Endothelial cell of umbilical vein (primary cell): ENCODE results near the gene EFCAB5.

Experiments used
- EZH2 ChIP-seq: IDR thresholded peaks from 2 replicates; pipeline ENCODE4 v1.6.1; 2012; ENCODE audit warnings: borderline replicate concordance, low read depth, mild to moderate bottlenecking, moderate library complexity, low read length, inconsistent platforms; ENCODE audit not compliant: severe bottlenecking
- FOS ChIP-seq: IDR thresholded peaks from 2 replicates; pipeline ENCODE4 v1.6.1; 2011; ENCODE audit warnings: mild to moderate bottlenecking, low read length, moderate library complexity, borderline replicate concordance; ENCODE audit not compliant: insufficient read depth
- GATA2 ChIP-seq: IDR thresholded peaks from 2 replicates; pipeline ENCODE4 v1.7.0; 2011; ENCODE audit warnings: low read depth, mild to moderate bottlenecking, moderate library complexity, mixed read lengths, low read length; ENCODE audit not compliant: insufficient read length, insufficient read depth
- JUN ChIP-seq: IDR thresholded peaks from 2 replicates; pipeline ENCODE4 v1.6.1; 2011; ENCODE audit warnings: borderline replicate concordance, low read depth; ENCODE audit not compliant: insufficient read length, insufficient read depth
- MYC ChIP-seq: IDR thresholded peaks from one replicate; pipeline ENCODE4 v1.6.1; 2011; ENCODE audit warnings: mild to moderate bottlenecking, low read depth, low read length
- POLR2A ChIP-seq: IDR thresholded peaks from 2 replicates; pipeline ENCODE4 v1.6.1; 2012; ENCODE audit warnings: low read depth, mild to moderate bottlenecking, control low read depth, low read length
- TF ChIP-seq, protein P1 (sequence below), 2 donors: IDR thresholded peaks; 1 replicate in 1 of 2; 2 replicates in 1 of 2; pipeline ENCODE4 v1.5.1; 2011; ENCODE audit warnings: low read length in 2 of 2, mild to moderate bottlenecking in 2 of 2, moderate library complexity in 2 of 2, control low read depth in 1 of 2, inconsistent platforms in 1 of 2, low read depth in 1 of 2; ENCODE audit not compliant: insufficient read depth in 1 of 2; ENCODE audit errors: extremely low read depth in 1 of 2
- TF ChIP-seq, protein P2 (sequence below): IDR thresholded peaks from 2 replicates; pipeline ENCODE4 v1.6.1; 2011; ENCODE audit not compliant: insufficient read depth, insufficient read length

DNA sequence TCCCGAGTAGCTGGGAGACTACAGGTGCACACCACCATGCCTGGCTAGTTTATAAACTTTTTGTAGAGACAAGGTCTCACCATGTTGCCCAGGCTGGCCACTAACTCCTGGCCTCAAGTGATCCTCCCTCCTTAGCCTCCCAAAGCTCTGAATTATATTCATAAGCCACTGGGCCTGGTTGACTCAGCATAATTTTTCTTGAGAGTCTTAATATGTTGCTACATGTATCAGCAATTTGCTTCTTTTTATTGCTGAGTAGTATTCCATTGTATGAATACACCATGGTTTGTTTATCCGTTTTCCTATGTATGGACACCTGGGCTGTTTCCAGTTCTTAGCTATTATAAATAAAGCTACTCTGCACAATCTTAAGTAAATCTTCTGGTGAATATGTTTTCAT is 132.8 kb downstream of the EFCAB5 start:
- TF ChIP-seq POLR2A (no peak), EZH2 (no peak), JUN (no peak), FOS (no peak), GATA2 (no peak), MYC (no peak)
- TF ChIP-seq, protein P1, sequence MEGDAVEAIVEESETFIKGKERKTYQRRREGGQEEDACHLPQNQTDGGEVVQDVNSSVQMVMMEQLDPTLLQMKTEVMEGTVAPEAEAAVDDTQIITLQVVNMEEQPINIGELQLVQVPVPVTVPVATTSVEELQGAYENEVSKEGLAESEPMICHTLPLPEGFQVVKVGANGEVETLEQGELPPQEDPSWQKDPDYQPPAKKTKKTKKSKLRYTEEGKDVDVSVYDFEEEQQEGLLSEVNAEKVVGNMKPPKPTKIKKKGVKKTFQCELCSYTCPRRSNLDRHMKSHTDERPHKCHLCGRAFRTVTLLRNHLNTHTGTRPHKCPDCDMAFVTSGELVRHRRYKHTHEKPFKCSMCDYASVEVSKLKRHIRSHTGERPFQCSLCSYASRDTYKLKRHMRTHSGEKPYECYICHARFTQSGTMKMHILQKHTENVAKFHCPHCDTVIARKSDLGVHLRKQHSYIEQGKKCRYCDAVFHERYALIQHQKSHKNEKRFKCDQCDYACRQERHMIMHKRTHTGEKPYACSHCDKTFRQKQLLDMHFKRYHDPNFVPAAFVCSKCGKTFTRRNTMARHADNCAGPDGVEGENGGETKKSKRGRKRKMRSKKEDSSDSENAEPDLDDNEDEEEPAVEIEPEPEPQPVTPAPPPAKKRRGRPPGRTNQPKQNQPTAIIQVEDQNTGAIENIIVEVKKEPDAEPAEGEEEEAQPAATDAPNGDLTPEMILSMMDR (IDR thresholded peaks at IDR 0.05; ENCODE audit: extremely low read depth in 1 of 2, insufficient read depth in 1 of 2, low read depth in 1 of 2, low read length in 2 of 2): no peak
- TF ChIP-seq, protein P2, sequence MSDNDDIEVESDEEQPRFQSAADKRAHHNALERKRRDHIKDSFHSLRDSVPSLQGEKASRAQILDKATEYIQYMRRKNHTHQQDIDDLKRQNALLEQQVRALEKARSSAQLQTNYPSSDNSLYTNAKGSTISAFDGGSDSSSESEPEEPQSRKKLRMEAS: no peak
